GM12891 (cell line): ENCODE results near the gene SSUH2.

Experiments
- DNase-seq: peaks from one replicate; pipeline ENCODE4 v3.0.0; 2011; ENCODE audit warnings: low spot score; ENCODE audit not compliant: insufficient read length
- FAIRE-seq: peaks from 2 replicates; lab custom pipeline; 2011; peaks lifted over from hg19 to GRCh38; lab: Jason Lieb, UNC
- PAX5 ChIP-seq: IDR thresholded peaks from 2 replicates; pipeline ENCODE4 v1.6.1; 2011; ENCODE audit warnings: low read length, moderate library complexity, mild to moderate bottlenecking; ENCODE audit not compliant: insufficient read depth, severe bottlenecking
- POLR2A ChIP-seq: IDR thresholded peaks from 2 replicates; pipeline ENCODE4 v1.6.1; 2011; ENCODE audit warnings: low read depth, low read length, control low read depth
- POLR2AphosphoS5 ChIP-seq: IDR thresholded peaks from 2 replicates; pipeline ENCODE4 v1.6.1; 2011; ENCODE audit warnings: low read depth, low read length, control low read depth
- POU2F2 ChIP-seq: IDR thresholded peaks from 2 replicates; pipeline ENCODE4 v1.6.1; 2011; ENCODE audit warnings: low read depth, mild to moderate bottlenecking, control low read depth, low read length, moderate library complexity
- SPI1 ChIP-seq: IDR thresholded peaks from 2 replicates; pipeline ENCODE4 v1.6.1; 2011; ENCODE audit warnings: low read depth, low read length, control low read depth
- TAF1 ChIP-seq: IDR thresholded peaks from 2 replicates; pipeline ENCODE4 v1.6.1; 2011; ENCODE audit warnings: low read depth, low read length, control low read depth

Gene SSUH2

DNA sequence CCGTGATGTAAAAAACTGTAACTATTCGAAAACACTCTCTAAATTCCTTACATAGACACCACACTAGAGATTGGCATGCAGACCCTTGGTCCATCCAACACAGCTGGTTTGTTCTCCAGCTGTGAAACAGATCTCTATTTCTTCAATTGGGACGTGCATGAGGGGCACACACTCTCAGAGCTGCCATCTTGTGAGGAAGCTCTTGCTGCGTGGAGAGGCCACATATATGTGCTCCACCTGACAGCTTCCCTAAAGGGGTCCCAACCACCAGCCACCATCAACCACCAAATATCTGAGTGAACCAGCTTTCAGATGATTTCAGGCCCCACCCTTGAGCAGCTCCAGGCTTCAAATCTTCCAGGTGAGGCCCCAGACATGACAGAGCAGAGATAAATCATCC, 25.6 kb downstream of the SSUH2 start:
- no peak for FAIRE-seq
- no peak for DNase-seq
- TF ChIP-seq POLR2A (no peak), POU2F2 (no peak), PAX5 (no peak), POLR2AphosphoS5 (no peak), SPI1 (no peak), TAF1 (no peak)

DNA sequence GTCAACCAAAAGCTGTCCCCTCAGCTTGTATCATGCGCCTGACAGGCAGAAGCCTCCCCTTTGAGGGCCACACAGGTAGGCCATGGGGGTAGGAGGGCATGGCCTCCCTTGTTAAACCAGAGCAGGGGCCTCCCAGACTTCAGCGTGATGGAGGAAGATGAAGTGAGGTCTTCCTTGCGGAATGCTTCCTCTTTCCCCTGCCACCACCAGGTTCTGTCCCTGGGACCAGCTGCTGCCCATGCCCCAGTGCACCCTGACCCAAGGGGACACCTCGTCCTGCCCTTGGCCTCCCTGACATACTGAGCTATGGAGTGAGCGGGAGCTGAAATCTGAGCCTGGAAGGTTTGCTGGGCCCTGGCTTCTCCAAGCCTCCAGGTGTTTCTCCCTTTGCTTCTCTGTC, 26.7 kb downstream of the SSUH2 start:
- TF ChIP-seq TAF1 (no peak), PAX5 (no peak), POLR2A (no peak), POLR2AphosphoS5 (no peak), SPI1 (no peak), POU2F2 (no peak)

DNA sequence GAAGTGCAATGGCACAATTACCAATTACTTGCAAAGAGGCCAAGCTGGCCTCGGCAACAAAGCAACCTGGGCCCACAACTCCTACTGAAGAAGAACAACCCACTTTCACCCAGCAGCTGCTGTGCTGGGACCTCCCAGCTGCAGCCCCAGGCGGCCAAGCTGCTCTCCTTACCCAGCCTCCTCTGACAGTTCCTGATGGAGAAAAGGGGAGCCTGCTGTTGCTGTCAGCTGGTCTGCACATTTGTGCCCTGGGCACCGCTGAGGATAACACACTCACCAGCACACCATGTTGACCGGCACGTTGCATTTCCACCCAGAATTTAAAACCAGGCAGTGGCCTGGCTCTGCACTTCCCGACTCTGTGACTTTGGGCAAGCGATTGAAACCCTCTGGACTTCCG, 33.6 kb downstream of the SSUH2 start:
- TF ChIP-seq TAF1 (no peak), POLR2AphosphoS5 (no peak), SPI1 (no peak), POLR2A (no peak), PAX5 (no peak), POU2F2 (no peak)
- DNase-seq (no peak), FAIRE-seq (no peak)

More for the DNA sequence above, 26.7 kb downstream of the SSUH2 start:
- FAIRE-seq = no peak
- DNase-seq = no peak

DNA sequence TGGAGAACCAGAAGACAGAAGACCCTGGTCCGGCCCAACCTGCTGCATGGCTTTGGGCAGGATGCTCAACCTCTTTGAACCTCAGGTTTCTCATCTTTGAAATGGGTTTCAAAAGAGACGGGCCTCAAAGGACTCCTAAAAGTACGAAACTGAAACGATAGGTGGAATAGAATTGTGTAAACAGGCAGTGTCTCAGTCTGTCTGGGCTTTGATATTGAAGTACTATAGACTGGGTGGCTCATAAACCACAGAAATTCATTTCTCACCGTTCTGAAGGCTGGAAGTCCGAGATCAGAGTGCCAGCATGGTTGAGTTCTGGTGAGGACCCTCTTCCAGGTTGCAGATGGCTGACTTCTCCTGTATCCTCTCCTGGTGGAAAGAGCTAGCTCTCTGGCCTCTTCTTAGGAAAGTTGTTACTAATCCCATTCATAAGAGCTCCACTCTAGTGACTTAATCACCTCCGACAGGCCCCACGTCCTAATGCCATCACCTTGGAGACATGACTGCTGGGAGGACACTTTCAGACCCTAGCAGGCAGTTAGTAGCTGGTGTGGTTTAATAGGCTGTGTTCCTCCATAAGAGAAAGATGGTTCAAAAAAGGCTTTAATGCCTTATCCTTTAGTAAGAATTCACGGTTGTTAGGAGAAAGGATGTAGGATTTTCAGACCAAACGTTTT, 35.7 kb downstream of the SSUH2 start:
- FAIRE-seq = no peak
- TF ChIP-seq POU2F2 (no peak), PAX5 (no peak), POLR2AphosphoS5 (no peak), TAF1 (no peak), POLR2A (no peak), SPI1 (no peak)
- DNase-seq = no peak

DNA sequence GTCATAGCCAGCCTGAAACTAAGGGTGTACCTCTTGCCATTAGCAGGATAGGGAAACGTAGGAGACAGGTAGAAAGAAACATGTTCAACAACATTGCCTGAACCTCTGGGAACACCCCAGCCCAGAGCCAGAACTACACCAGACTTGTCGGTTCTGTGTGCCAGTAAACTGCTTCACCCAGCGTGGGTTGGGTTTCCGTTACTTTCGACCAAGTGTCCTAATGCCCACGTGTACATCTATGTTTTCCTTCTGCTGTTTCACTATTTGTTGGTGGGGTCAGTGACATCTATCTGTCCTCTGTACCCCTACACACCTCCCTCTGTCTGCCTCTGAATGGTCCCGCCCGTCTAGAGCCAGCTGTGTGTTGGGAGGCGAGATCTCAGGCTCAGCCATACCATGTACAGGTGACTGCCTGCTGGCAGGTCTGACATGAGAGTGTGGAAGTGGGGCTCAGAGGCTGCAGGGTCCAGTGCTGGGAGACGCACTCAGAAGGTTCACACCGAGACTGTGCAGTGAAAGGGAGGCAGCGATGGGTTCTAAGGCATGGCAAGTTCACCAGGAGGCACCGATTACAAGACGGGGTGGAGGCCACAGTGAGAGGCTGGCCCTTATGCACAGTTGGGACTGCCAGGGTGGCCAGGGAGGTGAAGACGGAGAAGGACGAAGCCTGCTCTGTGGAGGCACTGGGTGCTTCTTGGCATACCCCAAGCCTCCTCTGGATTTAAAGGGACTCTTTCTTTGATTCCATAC, 36.4 kb downstream of the SSUH2 start:
- TF ChIP-seq POU2F2 = no peak
- FAIRE-seq (no peak), DNase-seq (no peak)

DNA sequence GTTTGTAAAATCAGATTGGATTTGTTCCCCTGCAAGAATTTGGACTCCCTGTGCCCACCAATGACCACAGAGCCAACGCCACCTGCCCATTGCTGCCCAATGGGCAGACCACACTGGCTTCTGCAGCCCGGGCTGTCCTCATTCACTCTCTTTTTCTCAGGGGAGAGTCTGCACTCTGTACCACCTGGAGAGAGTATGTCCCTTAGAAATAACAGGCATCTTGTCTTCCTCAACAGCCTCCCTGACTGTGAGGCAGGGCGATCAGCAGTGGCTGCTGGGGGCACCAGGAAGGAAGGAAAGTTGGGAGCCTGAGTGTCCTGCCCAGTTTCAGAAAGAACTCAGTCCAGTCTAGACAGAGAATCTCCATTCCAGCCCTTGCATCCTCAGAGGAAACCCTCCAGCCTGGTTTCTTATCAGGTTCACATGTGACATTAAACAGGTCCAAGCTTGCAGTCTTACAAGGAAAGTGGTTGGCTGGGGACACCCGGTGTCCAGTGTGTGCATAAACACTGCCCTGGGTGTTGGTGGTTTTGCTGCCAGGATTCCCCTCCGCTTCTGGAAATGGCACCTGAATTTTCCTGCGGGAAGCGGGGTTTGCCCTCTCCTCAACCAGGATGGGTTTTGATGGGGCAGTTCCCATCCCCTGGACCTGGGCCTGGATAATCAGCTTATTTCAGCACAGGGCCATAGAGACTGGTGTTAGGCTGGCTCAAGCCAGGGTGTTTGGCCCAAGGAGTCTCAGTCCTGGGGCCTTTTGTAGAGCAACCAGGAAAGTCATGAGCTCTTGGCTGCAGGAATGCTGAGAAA, 37.2 kb downstream of the SSUH2 start:
- no peak for TF ChIP-seq POLR2A
- TF ChIP-seq POU2F2 = no peak
- no peak for TF ChIP-seq TAF1
- TF ChIP-seq POLR2AphosphoS5 = no peak
- no peak for TF ChIP-seq PAX5
- TF ChIP-seq SPI1 = no peak
- no peak for DNase-seq
- no peak for FAIRE-seq

DNA sequence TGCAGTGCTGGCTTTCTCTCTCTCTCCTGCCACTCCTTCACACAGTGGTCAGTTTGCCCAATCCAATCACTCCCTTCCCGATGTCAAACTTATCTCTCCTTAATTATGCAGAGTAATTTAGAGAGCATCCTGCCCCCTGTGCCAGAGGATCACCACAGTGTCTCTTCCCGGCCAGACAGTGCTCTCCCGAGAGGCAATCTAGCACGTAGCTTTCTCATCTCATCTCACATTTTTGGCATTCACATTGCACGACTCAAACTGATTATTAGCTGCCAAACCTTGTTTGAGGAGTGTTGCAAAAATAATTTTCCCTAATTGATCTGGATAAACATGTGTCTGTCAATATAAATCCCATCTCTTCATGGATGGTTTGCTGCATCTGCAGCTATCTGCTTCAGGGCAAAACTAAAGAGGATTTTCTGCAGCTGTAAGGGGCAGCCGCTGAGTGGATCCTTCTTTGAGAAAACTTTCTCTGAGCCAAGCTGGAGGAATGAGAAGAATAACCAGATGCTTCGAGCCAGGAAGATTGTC, 37.8 kb downstream of the SSUH2 start:
- no peak for TF ChIP-seq TAF1
- TF ChIP-seq POLR2AphosphoS5 = no peak
- TF ChIP-seq PAX5 = no peak
- TF ChIP-seq SPI1 = no peak
- no peak for TF ChIP-seq POLR2A
- no peak for DNase-seq
- FAIRE-seq = no peak

DNA sequence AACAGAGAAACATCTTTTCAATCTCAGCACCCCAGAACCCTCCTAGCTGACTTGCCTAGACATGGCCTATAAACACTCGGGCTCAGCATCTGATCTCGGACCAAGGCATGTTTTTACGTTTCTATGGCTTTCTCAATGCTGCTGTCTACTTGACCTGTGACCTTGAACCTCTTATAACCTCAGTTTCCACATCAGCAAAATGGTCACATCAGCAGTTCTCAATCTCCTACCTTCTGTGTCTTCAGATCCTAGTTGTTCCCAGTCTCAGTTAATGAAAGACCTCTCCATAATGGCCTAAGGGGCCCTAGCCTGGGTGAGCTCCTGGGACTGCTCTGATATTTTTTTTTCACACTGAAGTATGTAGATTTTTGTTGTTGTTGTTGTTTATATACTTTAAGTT, 39.6 kb downstream of the SSUH2 start:
- DNase-seq (no peak), FAIRE-seq (no peak)
- TF ChIP-seq POLR2AphosphoS5 = no peak
- TF ChIP-seq TAF1 = no peak
- TF ChIP-seq POLR2A = no peak
- TF ChIP-seq POU2F2 = no peak
- TF ChIP-seq SPI1 = no peak
- no peak for TF ChIP-seq PAX5

DNA sequence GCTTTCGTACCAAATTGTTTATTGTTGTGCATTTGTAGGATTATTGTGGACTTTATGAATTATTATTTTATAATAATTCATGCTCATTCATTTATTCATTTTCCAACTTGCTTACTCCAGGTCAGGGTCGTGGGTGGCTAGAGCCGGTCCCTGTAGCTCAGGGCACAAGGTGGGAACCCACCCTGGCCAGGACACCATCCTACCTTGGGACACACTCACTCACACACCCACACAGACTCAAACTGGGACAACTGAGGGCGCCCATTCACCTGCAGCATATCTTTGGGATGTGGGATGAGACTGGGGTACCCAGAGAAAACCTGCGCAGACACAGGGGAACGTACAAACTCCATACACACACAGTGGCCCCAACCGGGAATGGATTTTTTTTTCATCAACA, 40.6 kb downstream of the SSUH2 start:
- TF ChIP-seq SPI1 (no peak), TAF1 (no peak), PAX5 (no peak), POLR2A (no peak), POU2F2 (no peak), POLR2AphosphoS5 (no peak)
- FAIRE-seq (no peak), DNase-seq (no peak)
